ENCODE measurements around the gene PKNOX2.

GRCh38 chr11:125320347-125321076, 156.0 kb downstream of the PKNOX2 start:
- TF ChIP-seq EZH2 (optimal IDR thresholded peaks at IDR 0.05; ENCODE audit: low read depth, low read length) (no peak), CTCF (IDR thresholded peaks at IDR 0.05; ENCODE audit: low read length) (no peak), EZH2phosphoT487 (IDR thresholded peaks at IDR 0.05; ENCODE audit: low read length) (no peak)
